Measurements from ENCODE around the gene IFIT2.

DNA sequence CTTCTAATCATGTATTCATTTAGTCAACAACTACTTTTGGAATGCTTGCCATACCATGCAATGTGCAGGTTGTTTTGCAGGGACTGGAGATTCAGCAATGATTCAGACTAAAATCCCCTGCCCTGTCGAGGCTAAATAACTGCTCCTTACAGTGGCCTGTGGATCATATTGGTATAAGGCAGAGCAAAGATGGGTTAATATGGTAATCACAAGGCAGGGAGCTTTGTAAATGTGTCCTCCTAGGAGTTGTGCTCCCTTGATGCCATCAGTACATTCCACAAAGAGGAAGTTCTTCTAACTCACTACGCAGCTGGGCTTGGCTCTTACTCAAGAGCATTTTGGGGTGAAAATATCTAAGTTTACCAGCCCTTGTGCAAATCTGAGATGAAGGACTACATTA is 614 bp upstream of the IFIT2 start:
- TF ChIP-seq, protein P1, sequence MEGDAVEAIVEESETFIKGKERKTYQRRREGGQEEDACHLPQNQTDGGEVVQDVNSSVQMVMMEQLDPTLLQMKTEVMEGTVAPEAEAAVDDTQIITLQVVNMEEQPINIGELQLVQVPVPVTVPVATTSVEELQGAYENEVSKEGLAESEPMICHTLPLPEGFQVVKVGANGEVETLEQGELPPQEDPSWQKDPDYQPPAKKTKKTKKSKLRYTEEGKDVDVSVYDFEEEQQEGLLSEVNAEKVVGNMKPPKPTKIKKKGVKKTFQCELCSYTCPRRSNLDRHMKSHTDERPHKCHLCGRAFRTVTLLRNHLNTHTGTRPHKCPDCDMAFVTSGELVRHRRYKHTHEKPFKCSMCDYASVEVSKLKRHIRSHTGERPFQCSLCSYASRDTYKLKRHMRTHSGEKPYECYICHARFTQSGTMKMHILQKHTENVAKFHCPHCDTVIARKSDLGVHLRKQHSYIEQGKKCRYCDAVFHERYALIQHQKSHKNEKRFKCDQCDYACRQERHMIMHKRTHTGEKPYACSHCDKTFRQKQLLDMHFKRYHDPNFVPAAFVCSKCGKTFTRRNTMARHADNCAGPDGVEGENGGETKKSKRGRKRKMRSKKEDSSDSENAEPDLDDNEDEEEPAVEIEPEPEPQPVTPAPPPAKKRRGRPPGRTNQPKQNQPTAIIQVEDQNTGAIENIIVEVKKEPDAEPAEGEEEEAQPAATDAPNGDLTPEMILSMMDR (IDR thresholded peaks at IDR 0.05 in 4 of 5, conservative IDR thresholded peaks at IDR 0.05 in 1 of 5), result no peak
- no peak for TF ChIP-seq POLR2A (IDR thresholded peaks at IDR 0.05)

All from gastrocnemius medialis (tissue), 4 donors.